PFSK-1 (cell line): Measurements from ENCODE around the gene GPBAR1.

Source experiments
- FOXP2 ChIP-seq: optimal IDR thresholded peaks from 2 replicates; pipeline ENCODE3; 2011; ENCODE audit warnings: borderline replicate concordance, control low read depth, inconsistent platforms; ENCODE audit not compliant: insufficient read depth; ENCODE audit errors: extremely low read length, extremely low read depth
- POLR2AphosphoS5 ChIP-seq: IDR thresholded peaks from 2 replicates; pipeline ENCODE4 v1.6.1; 2012; ENCODE audit warnings: low read depth, mild to moderate bottlenecking, control low read depth, low read length, moderate library complexity
- REST ChIP-seq, 2 experiments: IDR thresholded peaks; 2 replicates each; pipeline versions ENCODE4 v1.6.1 to v1.8.0; 2011 to 2012; ENCODE audit warnings: low read depth in 2 of 2, low read length in 2 of 2, control low read depth in 1 of 2, inconsistent platforms in 1 of 2, mild to moderate bottlenecking in 1 of 2, moderate library complexity in 1 of 2; ENCODE audit not compliant: insufficient read depth in 1 of 2
- SIN3A ChIP-seq: IDR thresholded peaks from 2 replicates; pipeline ENCODE4 v1.6.1; 2012; ENCODE audit warnings: mild to moderate bottlenecking, low read length, moderate library complexity, borderline replicate concordance; ENCODE audit not compliant: insufficient read depth
- TAF1 ChIP-seq: IDR thresholded peaks from 2 replicates; pipeline ENCODE4 v1.6.1; 2012; ENCODE audit warnings: low read length, control low read depth, borderline replicate concordance; ENCODE audit not compliant: insufficient read depth

GRCh38 chr2:218249691-218250090 lies 11.1 kb upstream of the GPBAR1 start:
- TF ChIP-seq REST (IDR thresholded peaks at IDR 0.05; ENCODE audit: insufficient read depth in 1 of 2, low read depth in 2 of 2, low read length in 2 of 2) (no peak), POLR2AphosphoS5 (no peak), FOXP2 (no peak), TAF1 (no peak), SIN3A (no peak)
